GM12878 (cell line): Measurements from ENCODE around the gene TET2. TPM values are rescaled to one million over a fixed set of nuclear protein-coding genes. Genes with fewer than 3 reads are reported as not detected.

Experiments used
- EED ChIP-seq: sonication (generic); IDR thresholded peaks from 2 replicates; pipeline ENCODE4 v1.6.1; 2016; ENCODE audit warnings: antibody characterized with exemption, low read depth
- EGR1 ChIP-seq, 2 experiments: IDR thresholded peaks; 1 replicate in 1 of 2; 2 replicates in 1 of 2; pipeline ENCODE4 v1.6.1; 2011 to 2012; ENCODE audit warnings: low read depth in 2 of 2, low read length in 2 of 2, borderline replicate concordance in 1 of 2, mild to moderate bottlenecking in 1 of 2, moderate library complexity in 1 of 2
- EZH2 ChIP-seq: IDR thresholded peaks from 2 replicates; pipeline ENCODE4 v1.6.1; 2012; ENCODE audit warnings: low read depth, mild to moderate bottlenecking, control low read depth, inconsistent platforms, low read length, borderline replicate concordance; ENCODE audit not compliant: control insufficient read depth
- GATAD2B ChIP-seq: fragments of 450-650 bp; conservative IDR thresholded peaks from 2 replicates; pipeline ENCODE4 v1.6.1; 2017; ENCODE audit warnings: low read depth, mild to moderate bottlenecking, moderate library complexity
- HSF1 ChIP-seq: fragments of 150-350 bp; IDR thresholded peaks from 2 replicates; pipeline ENCODE4 v1.6.1; 2014; ENCODE audit warnings: mild to moderate bottlenecking, low read depth, low read length
- MYB ChIP-seq: fragments of 150-350 bp; IDR thresholded peaks from 2 replicates; pipeline ENCODE4 v1.6.1; 2014; ENCODE audit warnings: mild to moderate bottlenecking, low read depth, low read length, borderline replicate concordance
- NFIC ChIP-seq: IDR thresholded peaks from 2 replicates; pipeline ENCODE4 v1.6.1; 2012; ENCODE audit warnings: low read depth, mild to moderate bottlenecking, inconsistent platforms, low read length, moderate library complexity
- NR2C2 ChIP-seq: IDR thresholded peaks from 2 replicates; pipeline ENCODE4 v1.6.1; 2011; ENCODE audit warnings: borderline replicate concordance, low read depth; ENCODE audit not compliant: control insufficient read depth, insufficient read length
- PAX5 ChIP-seq: IDR thresholded peaks from 2 replicates; pipeline ENCODE4 v1.6.1; 2011; ENCODE audit warnings: low read depth, low read length, borderline replicate concordance
- POLR2A ChIP-seq: IDR thresholded peaks from 2 replicates; pipeline ENCODE4 v1.6.1; 2011; ENCODE audit warnings: low read depth, mild to moderate bottlenecking, low read length
- POLR2AphosphoS5 ChIP-seq: IDR thresholded peaks from 2 replicates; pipeline ENCODE4 v1.6.1; 2011; ENCODE audit warnings: mild to moderate bottlenecking, low read length, inconsistent platforms
- RAD21 ChIP-seq: IDR thresholded peaks from 2 replicates; pipeline ENCODE4 v1.6.1; 2011; ENCODE audit warnings: mild to moderate bottlenecking, low read depth, low read length, moderate library complexity; ENCODE audit not compliant: insufficient read depth
- SIN3A ChIP-seq: IDR thresholded peaks from 2 replicates; pipeline ENCODE4 v1.6.1; 2012; ENCODE audit warnings: low read depth, low read length, improper control_type of control experiment
- SKIL ChIP-seq: fragments of 450-650 bp; IDR thresholded peaks from 2 replicates; pipeline ENCODE4 v1.6.1; 2017; ENCODE audit warnings: mild to moderate bottlenecking, low read depth, inconsistent platforms; ENCODE audit not compliant: poor library complexity, severe bottlenecking
- SUPT20H ChIP-seq: IDR thresholded peaks from 2 replicates; pipeline ENCODE4 v1.6.1; 2011; ENCODE audit warnings: low read depth, mild to moderate bottlenecking, low read length, moderate library complexity, borderline replicate concordance; ENCODE audit not compliant: control insufficient read depth
- TBL1XR1 ChIP-seq: IDR thresholded peaks from 2 replicates; pipeline ENCODE4 v1.6.1; 2012; ENCODE audit warnings: low read depth, low read length, improper control_type of control experiment
- polyA plus RNA-seq, 11 experiments: library from polyadenylated mRNA; depleted of rRNA in 4 of 11; unstranded in 6 of 11; stranded (reverse) in 5 of 11; fragments of >200 nt; fragmentation: Nextera tagmentation in 4 of 11; fragmentation: Illumina TruSeq in 1 of 11; extraction: Ambion mirVana in 4 of 11; extraction: Trizol in 1 of 11; gene quantifications; 1 replicate in 1 of 11; 2 replicates in 10 of 11; pipeline versions ENCODE4 v1.2.1 to v1.2.3, GENCODE V29; 2011 to 2016; ENCODE audit warnings: inconsistent platforms in 2 of 11, missing spikeins in 2 of 11, low read depth in 1 of 11
- total RNA-seq, 4 experiments: library from RNA; depleted of rRNA in 3 of 4; stranded (reverse); fragments of >200 nt in 3 of 4; fragmentation: Illumina TruSeq in 1 of 4; extraction: Trizol in 1 of 4; gene quantifications; 2 replicates each; pipeline versions ENCODE4 v1.2.1 to v1.2.3, GENCODE V29; 2013 to 2021
- TF ChIP-seq, protein P1 (sequence below): fragments of 450-650 bp; IDR thresholded peaks from 2 replicates; pipeline ENCODE4 v1.6.1; 2017; ENCODE audit warnings: antibody characterized with exemption, mild to moderate bottlenecking, moderate library complexity
- TF ChIP-seq, protein P2 (sequence below): fragments of 450-650 bp; IDR thresholded peaks from 2 replicates; pipeline ENCODE4 v1.6.1; 2014; ENCODE audit warnings: mild to moderate bottlenecking
- TF ChIP-seq, protein P3 (sequence below): IDR thresholded peaks from 2 replicates; pipeline ENCODE4 v1.6.1; 2011; ENCODE audit warnings: borderline replicate concordance, low read depth, mild to moderate bottlenecking, moderate library complexity, mixed read lengths, low read length; ENCODE audit not compliant: insufficient read depth; ENCODE audit errors: extremely low read length

TET2 gene
- total and polyA plus RNA-seq, 10 of the 15 experiments (the other 5 are each of a cell fraction or from before 2014, with no cell fraction given) = 3.7 to 49.0 (median 27.5) TPM

DNA sequence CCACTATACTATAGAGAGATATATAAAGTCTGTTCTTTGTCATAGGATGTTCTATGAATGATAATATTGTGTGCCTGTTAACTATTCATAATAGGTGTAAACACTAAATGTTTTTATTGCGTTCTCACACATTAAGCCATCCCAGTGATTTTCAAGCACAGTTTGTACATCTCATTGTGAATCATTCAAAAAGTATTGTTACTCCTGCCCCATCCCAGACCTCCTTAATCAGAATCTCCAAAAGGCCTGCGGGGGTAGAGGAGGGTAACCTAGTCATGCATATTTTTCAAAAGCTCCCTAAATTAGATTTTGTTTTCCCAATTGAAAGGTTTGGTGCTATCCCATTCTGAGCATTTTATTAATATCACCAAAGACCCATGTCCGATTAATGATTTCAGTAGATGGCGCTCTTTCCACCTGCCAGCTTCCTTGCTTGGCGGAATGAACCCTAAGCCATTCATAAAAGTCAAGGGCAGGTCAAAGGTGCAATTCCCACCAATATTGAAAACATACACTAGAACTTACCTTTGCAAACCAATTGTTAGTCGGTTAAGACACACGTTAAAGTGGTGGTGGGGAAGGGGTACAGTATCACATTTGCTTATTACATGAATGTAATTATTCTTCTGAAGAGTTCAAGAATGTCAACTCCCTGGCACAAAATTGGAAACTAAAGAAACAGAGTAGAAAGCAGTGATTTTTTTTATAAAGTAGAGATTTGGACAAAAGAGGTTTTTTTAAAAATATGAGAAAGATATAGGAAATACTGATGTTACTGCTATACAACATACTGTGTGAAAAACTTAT, 5.8 kb upstream of the TET2 start (continued):
- no peak for TF ChIP-seq HSF1
- TF ChIP-seq SIN3A = no peak
- TF ChIP-seq, protein P1, sequence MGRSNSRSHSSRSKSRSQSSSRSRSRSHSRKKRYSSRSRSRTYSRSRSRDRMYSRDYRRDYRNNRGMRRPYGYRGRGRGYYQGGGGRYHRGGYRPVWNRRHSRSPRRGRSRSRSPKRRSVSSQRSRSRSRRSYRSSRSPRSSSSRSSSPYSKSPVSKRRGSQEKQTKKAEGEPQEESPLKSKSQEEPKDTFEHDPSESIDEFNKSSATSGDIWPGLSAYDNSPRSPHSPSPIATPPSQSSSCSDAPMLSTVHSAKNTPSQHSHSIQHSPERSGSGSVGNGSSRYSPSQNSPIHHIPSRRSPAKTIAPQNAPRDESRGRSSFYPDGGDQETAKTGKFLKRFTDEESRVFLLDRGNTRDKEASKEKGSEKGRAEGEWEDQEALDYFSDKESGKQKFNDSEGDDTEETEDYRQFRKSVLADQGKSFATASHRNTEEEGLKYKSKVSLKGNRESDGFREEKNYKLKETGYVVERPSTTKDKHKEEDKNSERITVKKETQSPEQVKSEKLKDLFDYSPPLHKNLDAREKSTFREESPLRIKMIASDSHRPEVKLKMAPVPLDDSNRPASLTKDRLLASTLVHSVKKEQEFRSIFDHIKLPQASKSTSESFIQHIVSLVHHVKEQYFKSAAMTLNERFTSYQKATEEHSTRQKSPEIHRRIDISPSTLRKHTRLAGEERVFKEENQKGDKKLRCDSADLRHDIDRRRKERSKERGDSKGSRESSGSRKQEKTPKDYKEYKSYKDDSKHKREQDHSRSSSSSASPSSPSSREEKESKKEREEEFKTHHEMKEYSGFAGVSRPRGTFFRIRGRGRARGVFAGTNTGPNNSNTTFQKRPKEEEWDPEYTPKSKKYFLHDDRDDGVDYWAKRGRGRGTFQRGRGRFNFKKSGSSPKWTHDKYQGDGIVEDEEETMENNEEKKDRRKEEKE = no peak
- no peak for TF ChIP-seq GATAD2B
- TF ChIP-seq MYB = no peak
- TF ChIP-seq POLR2A = no peak
- no peak for TF ChIP-seq EGR1 (IDR thresholded peaks at IDR 0.05; ENCODE audit: borderline replicate concordance in 1 of 2, low read depth in 2 of 2, low read length in 2 of 2)
- peak; percentile 92 for TF ChIP-seq RAD21
- TF ChIP-seq EED = no peak
- no peak for TF ChIP-seq NFIC
- no peak for TF ChIP-seq SUPT20H
- TF ChIP-seq EZH2 = no peak
- TF ChIP-seq PAX5 = no peak
- TF ChIP-seq TBL1XR1 = no peak
- TF ChIP-seq, protein P2, sequence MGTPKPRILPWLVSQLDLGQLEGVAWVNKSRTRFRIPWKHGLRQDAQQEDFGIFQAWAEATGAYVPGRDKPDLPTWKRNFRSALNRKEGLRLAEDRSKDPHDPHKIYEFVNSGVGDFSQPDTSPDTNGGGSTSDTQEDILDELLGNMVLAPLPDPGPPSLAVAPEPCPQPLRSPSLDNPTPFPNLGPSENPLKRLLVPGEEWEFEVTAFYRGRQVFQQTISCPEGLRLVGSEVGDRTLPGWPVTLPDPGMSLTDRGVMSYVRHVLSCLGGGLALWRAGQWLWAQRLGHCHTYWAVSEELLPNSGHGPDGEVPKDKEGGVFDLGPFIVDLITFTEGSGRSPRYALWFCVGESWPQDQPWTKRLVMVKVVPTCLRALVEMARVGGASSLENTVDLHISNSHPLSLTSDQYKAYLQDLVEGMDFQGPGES = no peak
- TF ChIP-seq POLR2AphosphoS5 = no peak
- no peak for TF ChIP-seq NR2C2
- TF ChIP-seq, protein P3, sequence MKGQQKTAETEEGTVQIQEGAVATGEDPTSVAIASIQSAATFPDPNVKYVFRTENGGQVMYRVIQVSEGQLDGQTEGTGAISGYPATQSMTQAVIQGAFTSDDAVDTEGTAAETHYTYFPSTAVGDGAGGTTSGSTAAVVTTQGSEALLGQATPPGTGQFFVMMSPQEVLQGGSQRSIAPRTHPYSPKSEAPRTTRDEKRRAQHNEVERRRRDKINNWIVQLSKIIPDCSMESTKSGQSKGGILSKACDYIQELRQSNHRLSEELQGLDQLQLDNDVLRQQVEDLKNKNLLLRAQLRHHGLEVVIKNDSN = no peak
- TF ChIP-seq SKIL = peak; percentile 36
